CD4-positive, CD25-positive, alpha-beta regulatory T cell (primary cell): ENCODE measurements around the gene CHCHD3. TPM values are rescaled to one million over a fixed set of nuclear protein-coding genes. Genes with fewer than 3 reads are reported as not detected.

ENCODE experiments used
- ATAC-seq, 2 donors: fragments of 150-1000 bp; cut with Tn5 transposase; one replicate each; pipeline ENCODE4 v1.10.0; 2021; ENCODE audit warnings: low read depth in 2 of 2, moderate number of reproducible peaks in 2 of 2, moderate library complexity in 1 of 2
- DNase-seq, 3 donors: peaks; one replicate each; pipeline versions ENCODE4 v3.0.0 to v3.0.0-alpha.2; 2012 to 2022; ENCODE audit warnings: mixed read lengths in 1 of 3
- H3K27ac ChIP-seq: one replicate; pipeline ENCODE4 v1.7.0; 2013; ENCODE audit warnings: mild to moderate bottlenecking, low read length; ENCODE audit not compliant: insufficient read depth, poor library complexity, severe bottlenecking
- H3K27me3 ChIP-seq: one replicate; pipeline ENCODE4 v1.7.0; 2013; ENCODE audit warnings: low read length; ENCODE audit not compliant: control insufficient read depth, insufficient read depth
- H3K36me3 ChIP-seq: one replicate; pipeline ENCODE4 v1.7.0; 2013; ENCODE audit warnings: mild to moderate bottlenecking, low read length, moderate library complexity; ENCODE audit not compliant: control insufficient read depth, insufficient read depth
- H3K4me1 ChIP-seq: 2 replicates; pipeline ENCODE4 v1.7.0; 2013; ENCODE audit warnings: mild to moderate bottlenecking, low read length; ENCODE audit not compliant: insufficient read depth, control insufficient read depth, poor library complexity, severe bottlenecking
- H3K4me3 ChIP-seq: one replicate; pipeline ENCODE4 v1.7.0; 2013; ENCODE audit warnings: low read depth, mild to moderate bottlenecking, low read length, moderate library complexity
- H3K9me3 ChIP-seq, 2 experiments: 1 replicate in 1 of 2; 2 replicates in 1 of 2; pipeline ENCODE4 v1.7.0; 2013; ENCODE audit warnings: low read length in 2 of 2, mild to moderate bottlenecking in 1 of 2, moderate library complexity in 1 of 2; ENCODE audit not compliant: control insufficient read depth in 2 of 2
- H3K27ac Mint-ChIP-seq, 3 donors: one replicate each; pipeline ENCODE4 v1.8.0; 2020 to 2022; ENCODE audit warnings: mild to moderate bottlenecking in 3 of 3, mixed read lengths in 3 of 3, moderate library complexity in 2 of 3
- H3K27me3 Mint-ChIP-seq: one replicate; pipeline ENCODE4 v1.8.0; 2022; ENCODE audit warnings: mild to moderate bottlenecking, mixed read lengths
- H3K36me3 Mint-ChIP-seq: one replicate; pipeline ENCODE4 v1.8.0; 2020; ENCODE audit warnings: mixed read lengths
- H3K4me1 Mint-ChIP-seq, 4 donors: one replicate each; pipeline ENCODE4 v1.8.0; 2020 to 2022; ENCODE audit warnings: mixed read lengths in 4 of 4, mild to moderate bottlenecking in 1 of 4
- H3K4me3 Mint-ChIP-seq, 4 donors: one replicate each; pipeline ENCODE4 v1.8.0; 2020 to 2022; ENCODE audit warnings: mild to moderate bottlenecking in 4 of 4, mixed read lengths in 4 of 4, moderate library complexity in 3 of 4
- H3K9me3 Mint-ChIP-seq, 7 donors: one replicate each; pipeline ENCODE4 v1.8.0; 2020 to 2022; ENCODE audit warnings: mixed read lengths in 7 of 7, mild to moderate bottlenecking in 3 of 7, moderate library complexity in 2 of 7
- polyA plus RNA-seq, 4 donors: library from polyadenylated mRNA; unstranded; fragments of 300-500 nt; fragmentation: Illumina TruSeq; gene quantifications; one replicate each; pipeline ENCODE4 v1.2.3, GENCODE V29; 2021
- total RNA-seq: library from RNA; stranded (reverse); gene quantifications from one replicate; pipeline ENCODE4 v1.2.3, GENCODE V29; 2022

Gene CHCHD3
- total and polyA plus RNA-seq, 5 donors from 2014 or later: 31.5 to 63.2 (median 43.3) TPM

GRCh38 chr7:132858251-132858650 lies 223.6 kb downstream of the CHCHD3 start:
- no peak overlapping the region for H3K4me3 Mint-ChIP-seq
- peaks cover 0 to 5% (median 2%) of the 10 kb centered on the region in 7 donors for H3K9me3 Mint-ChIP-seq
- H3K4me1 Mint-ChIP-seq: peaks cover 0 to 19% (median 0%) of the 10 kb centered on the region in 4 donors
- peaks cover 26% of the 10 kb centered on the region for H3K36me3 Mint-ChIP-seq
- H3K27ac ChIP-seq: no peak overlapping the region
- no peaks in the 10 kb centered on the region for H3K27me3 ChIP-seq
- no peak for ATAC-seq
- no peaks in the 10 kb centered on the region for H3K4me1 ChIP-seq
- no peaks in the 10 kb centered on the region for H3K36me3 ChIP-seq
- no peak for DNase-seq
- no peak overlapping the region for H3K4me3 ChIP-seq
- H3K9me3 ChIP-seq: no peaks in the 10 kb centered on the region
- H3K27ac Mint-ChIP-seq: peak overlapping the region in 1 of 3 donors; percentile 23
- H3K27me3 Mint-ChIP-seq: no peaks in the 10 kb centered on the region

DNA sequence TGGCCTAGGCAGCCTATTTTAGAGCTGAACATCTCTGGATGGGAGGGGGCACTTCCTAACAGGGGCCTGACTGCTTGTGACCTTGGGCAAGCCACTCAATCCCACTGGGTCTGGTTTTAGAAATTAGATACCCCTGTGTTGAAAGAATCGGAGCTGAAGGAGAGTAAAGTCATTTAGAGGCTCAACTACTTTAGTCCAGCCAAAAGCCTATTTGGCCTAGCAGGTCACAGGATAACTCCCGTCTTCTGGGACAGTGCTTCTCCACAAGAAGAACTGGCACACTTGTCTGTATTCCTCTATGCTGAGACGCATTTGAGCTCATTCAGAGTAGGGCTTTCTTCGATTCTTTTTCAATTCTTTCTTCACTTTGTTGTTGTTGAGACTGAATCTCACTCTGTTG lies 224.2 kb downstream of the CHCHD3 start:
- DNase-seq (no peak), ATAC-seq (no peak)
- no peak overlapping the region for H3K4me3 ChIP-seq
- Mint-ChIP-seq H3K9me3 (peaks cover 0 to 5% (median 1%) of the 10 kb centered on the region in 7 donors), H3K27me3 (no peaks in the 10 kb centered on the region), H3K27ac (no peak overlapping the region), H3K4me3 (no peak overlapping the region), H3K4me1 (peaks cover 0 to 16% (median 0%) of the 10 kb centered on the region in 4 donors), H3K36me3 (peaks cover 24% of the 10 kb centered on the region)
- H3K36me3 ChIP-seq: no peaks in the 10 kb centered on the region
- H3K27me3 ChIP-seq: no peaks in the 10 kb centered on the region
- H3K27ac ChIP-seq: no peak overlapping the region
- H3K4me1 ChIP-seq: no peaks in the 10 kb centered on the region
- H3K9me3 ChIP-seq: no peaks in the 10 kb centered on the region

DNA sequence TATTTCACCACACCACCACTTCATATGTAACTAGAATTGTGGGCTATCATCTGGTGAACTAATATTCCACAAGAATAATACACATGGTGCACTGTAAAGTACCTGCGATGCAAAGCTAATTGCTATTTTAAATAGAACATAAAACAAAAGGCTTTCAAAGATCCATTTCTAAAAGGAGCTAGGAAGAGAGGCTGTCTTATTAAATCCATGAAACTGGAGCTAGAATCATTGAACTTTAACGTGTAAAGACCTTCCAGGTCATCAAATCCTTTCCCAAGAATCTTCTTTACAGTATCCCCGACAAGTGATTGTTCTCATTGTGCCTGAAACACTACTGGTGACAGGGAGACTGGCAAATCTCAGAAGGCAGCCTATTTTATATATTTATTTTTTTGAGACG lies 224.9 kb downstream of the CHCHD3 start:
- Histone ChIP-seq H3K4me3 (no peak overlapping the region), H3K27me3 (no peaks in the 10 kb centered on the region), H3K27ac (no peak overlapping the region), H3K9me3 (no peaks in the 10 kb centered on the region), H3K4me1 (no peaks in the 10 kb centered on the region), H3K36me3 (no peaks in the 10 kb centered on the region)
- peaks cover 0 to 17% (median 0%) of the 10 kb centered on the region in 4 donors for H3K4me1 Mint-ChIP-seq
- no peak for DNase-seq
- H3K36me3 Mint-ChIP-seq: peaks cover 30% of the 10 kb centered on the region
- H3K27ac Mint-ChIP-seq: no peak overlapping the region
- no peak overlapping the region for H3K4me3 Mint-ChIP-seq
- no peak for ATAC-seq
- peaks cover 0 to 5% (median 0%) of the 10 kb centered on the region in 7 donors for H3K9me3 Mint-ChIP-seq
- no peaks in the 10 kb centered on the region for H3K27me3 Mint-ChIP-seq

- H3K9me3 Mint-ChIP-seq: peaks cover 0 to 4% (median 0%) of the 10 kb centered on the region in 7 donors
- H3K4me3 ChIP-seq: no peak overlapping the region
- DNase-seq (no peak), ATAC-seq (no peak)
- peaks cover 0 to 17% (median 0%) of the 10 kb centered on the region in 4 donors for H3K4me1 Mint-ChIP-seq
- H3K4me1 ChIP-seq: no peaks in the 10 kb centered on the region
- no peak overlapping the region for H3K27ac ChIP-seq
- no peaks in the 10 kb centered on the region for H3K27me3 Mint-ChIP-seq
- H3K36me3 ChIP-seq: no peaks in the 10 kb centered on the region
- H3K27ac Mint-ChIP-seq: no peak overlapping the region
- H3K9me3 ChIP-seq: no peaks in the 10 kb centered on the region
- peaks cover 27% of the 10 kb centered on the region for H3K36me3 Mint-ChIP-seq
- H3K27me3 ChIP-seq: no peaks in the 10 kb centered on the region
- no peak overlapping the region for H3K4me3 Mint-ChIP-seq
Observed at GRCh38 chr7:132856416-132856815, 225.5 kb downstream of the CHCHD3 start.

GRCh38 chr7:132855901-132856300 lies 226.0 kb downstream of the CHCHD3 start:
- Mint-ChIP-seq H3K9me3 (peaks cover 0 to 3% (median 0%) of the 10 kb centered on the region in 7 donors), H3K4me1 (peaks cover 0 to 14% (median 0%) of the 10 kb centered on the region in 4 donors), H3K36me3 (peaks cover 22% of the 10 kb centered on the region), H3K4me3 (no peak overlapping the region), H3K27me3 (no peaks in the 10 kb centered on the region), H3K27ac (no peak overlapping the region)
- H3K9me3 ChIP-seq: no peaks in the 10 kb centered on the region
- ATAC-seq (no peak), DNase-seq (no peak)
- no peaks in the 10 kb centered on the region for H3K36me3 ChIP-seq
- H3K27ac ChIP-seq: no peak overlapping the region
- no peaks in the 10 kb centered on the region for H3K4me1 ChIP-seq
- H3K4me3 ChIP-seq: no peak overlapping the region
- H3K27me3 ChIP-seq: no peaks in the 10 kb centered on the region

DNA sequence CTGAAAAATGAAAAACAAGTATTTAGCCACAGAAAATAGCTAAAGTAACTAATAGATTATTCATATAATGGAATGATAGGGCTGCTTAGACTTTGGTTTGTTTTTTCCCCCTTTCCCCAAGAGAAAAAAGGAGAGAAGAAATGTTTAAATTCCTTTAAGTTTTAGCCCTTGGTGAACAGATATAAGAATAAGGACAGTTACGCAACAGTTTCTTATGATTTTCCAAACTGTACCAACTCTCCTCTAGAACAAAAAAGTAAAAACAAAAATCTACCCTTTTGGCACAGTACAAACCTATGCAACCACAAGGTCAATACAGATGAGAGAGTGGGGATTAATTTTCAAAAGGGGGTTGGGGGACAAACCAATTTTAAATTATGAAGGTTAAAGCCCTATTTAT lies 227.7 kb downstream of the CHCHD3 start:
- H3K27ac Mint-ChIP-seq: no peak overlapping the region
- Histone ChIP-seq H3K4me1 (no peaks in the 10 kb centered on the region), H3K4me3 (no peak overlapping the region), H3K9me3 (no peaks in the 10 kb centered on the region), H3K36me3 (no peaks in the 10 kb centered on the region), H3K27ac (no peak overlapping the region), H3K27me3 (no peaks in the 10 kb centered on the region)
- peaks cover 22% of the 10 kb centered on the region for H3K36me3 Mint-ChIP-seq
- peaks cover 0 to 1% (median 0%) of the 10 kb centered on the region in 7 donors for H3K9me3 Mint-ChIP-seq
- H3K27me3 Mint-ChIP-seq: no peaks in the 10 kb centered on the region
- DNase-seq: no peak
- no peak overlapping the region for H3K4me3 Mint-ChIP-seq
- peaks cover 0 to 11% (median 0%) of the 10 kb centered on the region in 4 donors for H3K4me1 Mint-ChIP-seq
- no peak for ATAC-seq

DNA sequence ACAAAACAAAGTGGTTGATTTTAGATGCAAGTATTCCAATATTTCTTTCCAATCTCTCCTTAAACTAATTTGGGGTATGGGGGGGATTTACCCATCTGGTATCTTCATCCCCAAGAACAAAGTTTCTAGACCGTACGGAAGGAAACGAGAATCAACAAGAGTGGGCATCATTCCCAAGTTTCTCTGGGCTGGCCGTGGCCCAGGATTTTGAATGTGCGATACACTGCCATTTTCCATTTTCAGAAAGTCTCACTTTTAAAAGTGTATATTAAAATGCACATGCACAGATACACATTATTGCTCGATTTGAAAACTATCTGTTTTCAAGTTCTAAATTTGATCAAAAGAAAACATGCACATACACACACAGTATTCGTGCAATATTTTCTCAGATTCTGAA lies 234.5 kb downstream of the CHCHD3 start:
- Mint-ChIP-seq H3K4me1 (peaks cover 0 to 8% (median 0%) of the 10 kb centered on the region in 4 donors), H3K27ac (no peak overlapping the region), H3K9me3 (no peaks in the 10 kb centered on the region), H3K4me3 (no peak overlapping the region), H3K36me3 (peaks cover 18% of the 10 kb centered on the region), H3K27me3 (no peaks in the 10 kb centered on the region)
- no peak overlapping the region for H3K27ac ChIP-seq
- H3K4me3 ChIP-seq: no peak overlapping the region
- H3K27me3 ChIP-seq: no peaks in the 10 kb centered on the region
- H3K4me1 ChIP-seq: no peaks in the 10 kb centered on the region
- no peaks in the 10 kb centered on the region for H3K36me3 ChIP-seq
- DNase-seq (no peak), ATAC-seq (no peak)
- no peaks in the 10 kb centered on the region for H3K9me3 ChIP-seq

GRCh38 chr7:132846086-132846485 lies 235.8 kb downstream of the CHCHD3 start:
- no peak overlapping the region for H3K4me3 ChIP-seq
- DNase-seq: no peak
- no peaks in the 10 kb centered on the region for H3K9me3 Mint-ChIP-seq
- no peak overlapping the region for H3K27ac ChIP-seq
- H3K4me3 Mint-ChIP-seq: no peak overlapping the region
- no peaks in the 10 kb centered on the region for H3K36me3 ChIP-seq
- H3K27me3 Mint-ChIP-seq: no peaks in the 10 kb centered on the region
- H3K4me1 ChIP-seq: no peaks in the 10 kb centered on the region
- peaks cover 0 to 11% (median 1%) of the 10 kb centered on the region in 4 donors for H3K4me1 Mint-ChIP-seq
- peaks cover 20% of the 10 kb centered on the region for H3K36me3 Mint-ChIP-seq
- H3K27me3 ChIP-seq: no peaks in the 10 kb centered on the region
- no peak for ATAC-seq
- H3K9me3 ChIP-seq: no peaks in the 10 kb centered on the region
- no peak overlapping the region for H3K27ac Mint-ChIP-seq
